ENCODE measurements around the gene CPSF6. TPM values are rescaled to one million over a fixed set of nuclear protein-coding genes. Genes with fewer than 3 reads are reported as not detected.
"Not testable (repeated sequence)": the region's sequence is repeated elsewhere in the genome, so short reads cannot be mapped to it uniquely, and the experiment has no call there.

Gene CPSF6, protein sequence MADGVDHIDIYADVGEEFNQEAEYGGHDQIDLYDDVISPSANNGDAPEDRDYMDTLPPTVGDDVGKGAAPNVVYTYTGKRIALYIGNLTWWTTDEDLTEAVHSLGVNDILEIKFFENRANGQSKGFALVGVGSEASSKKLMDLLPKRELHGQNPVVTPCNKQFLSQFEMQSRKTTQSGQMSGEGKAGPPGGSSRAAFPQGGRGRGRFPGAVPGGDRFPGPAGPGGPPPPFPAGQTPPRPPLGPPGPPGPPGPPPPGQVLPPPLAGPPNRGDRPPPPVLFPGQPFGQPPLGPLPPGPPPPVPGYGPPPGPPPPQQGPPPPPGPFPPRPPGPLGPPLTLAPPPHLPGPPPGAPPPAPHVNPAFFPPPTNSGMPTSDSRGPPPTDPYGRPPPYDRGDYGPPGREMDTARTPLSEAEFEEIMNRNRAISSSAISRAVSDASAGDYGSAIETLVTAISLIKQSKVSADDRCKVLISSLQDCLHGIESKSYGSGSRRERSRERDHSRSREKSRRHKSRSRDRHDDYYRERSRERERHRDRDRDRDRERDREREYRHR
- polyA plus RNA-seq (2012; ENCODE audit: insufficient read depth, insufficient read length, low read depth): 164 TPM

DNA sequence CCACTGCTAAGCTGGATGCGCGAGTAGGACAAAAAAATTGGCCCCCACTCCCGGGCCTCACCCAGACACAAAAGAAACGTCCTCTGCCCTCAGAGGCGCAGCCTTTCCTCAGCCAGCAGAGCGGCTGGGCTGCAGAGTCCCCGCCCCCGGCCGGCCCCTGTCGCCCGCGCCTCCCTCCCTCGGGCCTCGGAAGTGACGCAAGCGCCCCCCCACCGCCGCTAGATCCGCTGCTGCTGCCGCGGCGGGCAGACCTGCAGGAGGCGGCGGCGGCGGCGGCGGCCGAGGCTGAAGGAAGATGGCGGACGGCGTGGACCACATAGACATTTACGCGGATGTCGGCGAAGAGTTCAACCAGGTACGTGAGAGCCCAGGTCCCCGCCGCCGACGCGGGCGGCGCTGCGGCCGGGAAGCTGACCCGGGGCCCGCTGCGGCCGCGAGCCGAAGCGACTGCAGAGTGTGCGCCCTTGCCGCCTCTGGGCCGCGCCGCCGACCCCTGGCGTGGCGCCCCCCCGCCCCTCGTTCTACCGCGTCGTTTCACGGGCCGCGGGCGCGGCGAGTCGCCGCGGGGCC, at the start of gene CPSF6:
Gene CPSF6 (plus strand): TSS at position 218 of the 570 bp plus-strand sequence. CDS start 78 bp downstream, at position 296.
- H3K27me3 ChIP-seq: no peaks in the 10 kb centered on the region
- no peaks in the 10 kb centered on the region for H3K9me3 ChIP-seq
- peak; percentile 98 for DNase-seq
- H3K4me1 ChIP-seq: no peaks in the 10 kb centered on the region
- H3K4me3 ChIP-seq (ENCODE audit: low read depth, low read length): peak within 1 kb of the TSS; percentile 98
- TF ChIP-seq, protein P1, sequence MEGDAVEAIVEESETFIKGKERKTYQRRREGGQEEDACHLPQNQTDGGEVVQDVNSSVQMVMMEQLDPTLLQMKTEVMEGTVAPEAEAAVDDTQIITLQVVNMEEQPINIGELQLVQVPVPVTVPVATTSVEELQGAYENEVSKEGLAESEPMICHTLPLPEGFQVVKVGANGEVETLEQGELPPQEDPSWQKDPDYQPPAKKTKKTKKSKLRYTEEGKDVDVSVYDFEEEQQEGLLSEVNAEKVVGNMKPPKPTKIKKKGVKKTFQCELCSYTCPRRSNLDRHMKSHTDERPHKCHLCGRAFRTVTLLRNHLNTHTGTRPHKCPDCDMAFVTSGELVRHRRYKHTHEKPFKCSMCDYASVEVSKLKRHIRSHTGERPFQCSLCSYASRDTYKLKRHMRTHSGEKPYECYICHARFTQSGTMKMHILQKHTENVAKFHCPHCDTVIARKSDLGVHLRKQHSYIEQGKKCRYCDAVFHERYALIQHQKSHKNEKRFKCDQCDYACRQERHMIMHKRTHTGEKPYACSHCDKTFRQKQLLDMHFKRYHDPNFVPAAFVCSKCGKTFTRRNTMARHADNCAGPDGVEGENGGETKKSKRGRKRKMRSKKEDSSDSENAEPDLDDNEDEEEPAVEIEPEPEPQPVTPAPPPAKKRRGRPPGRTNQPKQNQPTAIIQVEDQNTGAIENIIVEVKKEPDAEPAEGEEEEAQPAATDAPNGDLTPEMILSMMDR (IDR thresholded peaks at IDR 0.05; ENCODE audit: low read depth, low read length): no peak
- peaks cover 7% of the 10 kb centered on the region for H3K36me3 ChIP-seq

DNA sequence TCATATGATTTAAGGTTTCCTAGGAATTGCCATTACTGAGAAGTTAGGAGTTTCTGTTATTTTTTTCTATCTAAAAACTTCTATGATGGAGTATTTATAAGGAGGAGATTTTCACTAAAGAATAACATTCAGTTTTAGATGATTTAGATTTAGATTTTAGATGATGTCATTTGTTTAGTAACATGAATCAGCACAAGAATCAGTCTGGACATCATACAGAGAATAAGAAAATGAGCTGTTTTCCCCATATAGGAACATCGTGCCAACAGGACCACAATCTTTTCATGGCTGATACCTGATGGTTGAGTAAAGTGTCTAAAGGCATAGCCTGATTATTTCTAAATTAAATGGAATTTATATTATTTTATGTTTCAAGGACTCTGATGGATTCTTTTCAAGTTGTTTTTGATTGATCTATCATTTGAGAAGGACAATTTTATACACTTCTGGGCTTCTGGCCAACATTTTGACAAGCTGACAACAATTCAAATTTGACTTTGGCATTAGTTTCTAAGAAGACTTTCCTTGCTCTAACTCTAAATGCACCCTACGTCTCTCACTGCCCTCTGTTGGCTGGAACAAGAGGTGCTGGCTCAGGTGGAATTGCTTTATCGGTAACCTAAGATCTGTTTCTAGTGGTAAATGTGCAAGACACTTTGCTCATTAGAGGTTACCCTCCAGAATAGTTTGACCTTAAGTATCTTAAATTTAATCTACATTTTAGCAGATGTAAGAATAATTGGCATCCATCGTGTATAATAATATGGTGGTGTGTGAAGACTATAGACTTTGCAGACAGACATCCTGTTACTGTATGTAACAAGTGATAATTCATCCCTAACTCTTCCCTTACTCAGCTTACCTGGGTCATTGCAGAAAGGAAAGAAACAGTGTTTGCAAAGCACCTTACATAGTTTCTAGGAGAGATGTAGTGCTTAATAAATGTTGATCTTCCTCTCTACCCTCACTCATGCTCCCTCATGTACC, 42.8 kb upstream of the CPSF6 start:
- H3K9me3 ChIP-seq: no peaks in the 10 kb centered on the region
- H3K4me1 ChIP-seq: no peaks in the 10 kb centered on the region
- no peak for DNase-seq
- TF ChIP-seq, protein P1 (IDR thresholded peaks at IDR 0.05; ENCODE audit: low read depth, low read length): peak; percentile 42
- no peaks in the 10 kb centered on the region for H3K36me3 ChIP-seq
- H3K27me3 ChIP-seq: no peaks in the 10 kb centered on the region
- no peak overlapping the region for H3K4me3 ChIP-seq (ENCODE audit: low read depth, low read length)

DNA sequence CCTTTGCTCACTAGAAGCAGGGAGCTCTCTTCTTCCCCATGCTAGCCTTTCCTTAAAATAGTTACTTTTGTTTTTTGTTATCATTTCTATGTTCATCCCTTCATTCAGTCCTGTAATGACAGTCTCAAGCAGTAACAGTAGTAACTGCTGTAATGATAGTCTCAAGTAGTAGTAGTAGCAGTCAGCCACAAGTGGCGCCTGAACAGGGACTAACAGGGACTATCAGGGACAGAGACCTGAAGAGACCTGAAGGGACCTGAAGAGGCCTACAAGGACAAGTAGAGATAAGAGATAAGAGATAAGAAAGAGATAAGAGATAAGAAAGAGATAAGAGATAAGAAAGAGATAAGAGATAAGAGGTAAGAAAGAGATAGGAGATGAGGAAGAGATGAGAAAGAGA, 39.4 kb upstream of the CPSF6 start:
- not testable (repeated sequence) for H3K4me3 ChIP-seq (ENCODE audit: low read depth, low read length); H3K27me3 ChIP-seq; H3K9me3 ChIP-seq; H3K4me1 ChIP-seq; H3K36me3 ChIP-seq; DNase-seq

DNA sequence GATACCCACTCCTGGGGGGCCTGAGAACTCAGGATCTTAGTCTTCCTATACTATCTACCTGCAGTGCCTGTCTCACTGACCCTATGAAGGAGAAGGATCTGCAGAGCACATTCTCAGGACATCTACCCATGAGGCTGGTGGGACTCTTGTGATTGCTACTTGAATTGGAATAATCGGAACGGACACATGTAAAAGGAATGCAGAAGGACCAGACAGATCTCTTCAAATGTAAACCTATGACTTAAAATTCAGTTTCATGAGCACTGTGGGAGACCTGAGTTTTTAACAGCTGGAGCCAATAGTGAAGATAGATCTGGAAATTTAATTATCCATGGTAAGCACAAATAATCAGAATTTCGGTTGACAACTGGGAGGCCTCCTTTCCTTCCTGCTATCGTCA, 35.2 kb upstream of the CPSF6 start:
- H3K36me3 ChIP-seq: no peaks in the 10 kb centered on the region
- no peak for DNase-seq
- H3K4me1 ChIP-seq: no peaks in the 10 kb centered on the region
- no peaks in the 10 kb centered on the region for H3K9me3 ChIP-seq
- TF ChIP-seq, protein P1 (IDR thresholded peaks at IDR 0.05; ENCODE audit: low read depth, low read length): no peak
- H3K4me3 ChIP-seq (ENCODE audit: low read depth, low read length): no peak overlapping the region
- no peaks in the 10 kb centered on the region for H3K27me3 ChIP-seq

DNA sequence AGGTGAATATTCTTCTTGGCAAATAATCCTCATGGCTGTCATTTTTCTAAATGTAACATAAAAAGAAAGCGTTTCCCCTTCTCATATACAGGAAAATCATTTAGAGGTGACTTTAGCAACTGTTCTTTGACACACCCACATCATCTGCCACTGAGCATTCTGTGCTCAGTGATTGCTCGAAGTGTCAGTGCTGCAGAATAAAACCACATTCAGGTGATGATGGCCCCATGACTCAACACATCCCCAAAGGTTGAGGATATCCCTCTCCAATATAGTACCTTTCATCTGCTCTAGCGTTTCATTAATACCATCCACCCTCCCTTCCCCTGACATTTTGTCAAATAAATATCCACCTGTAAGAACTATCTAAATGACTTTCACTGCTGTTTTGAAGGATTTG, 28.7 kb upstream of the CPSF6 start:
- Histone ChIP-seq H3K4me1 (no peaks in the 10 kb centered on the region), H3K4me3 (ENCODE audit: low read depth, low read length) (no peak overlapping the region), H3K36me3 (no peaks in the 10 kb centered on the region), H3K9me3 (no peaks in the 10 kb centered on the region), H3K27me3 (no peaks in the 10 kb centered on the region)
- no peak for DNase-seq
- TF ChIP-seq, protein P1 (IDR thresholded peaks at IDR 0.05; ENCODE audit: low read depth, low read length): no peak

DNA sequence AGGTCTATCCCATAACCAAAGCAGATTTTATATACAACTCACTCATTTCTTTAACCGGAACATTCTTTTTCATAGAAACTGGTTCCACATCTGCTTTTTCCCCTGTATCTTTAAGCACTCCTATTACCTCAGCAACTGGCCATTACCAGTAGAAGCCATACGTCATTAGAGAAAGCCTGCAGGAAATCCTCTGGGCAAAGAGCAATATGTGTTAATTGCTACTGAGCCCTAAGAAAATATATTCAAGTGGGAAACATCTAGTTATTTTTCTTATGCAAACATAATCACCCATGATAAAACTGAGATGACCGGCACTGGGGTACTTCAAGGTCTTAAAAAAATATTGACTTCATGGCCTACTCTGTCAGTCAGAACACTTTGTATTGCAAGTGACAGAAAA, 28.2 kb upstream of the CPSF6 start:
- no peaks in the 10 kb centered on the region for H3K27me3 ChIP-seq
- H3K9me3 ChIP-seq: no peaks in the 10 kb centered on the region
- no peaks in the 10 kb centered on the region for H3K4me1 ChIP-seq
- H3K4me3 ChIP-seq (ENCODE audit: low read depth, low read length): no peak overlapping the region
- no peak for DNase-seq
- H3K36me3 ChIP-seq: no peaks in the 10 kb centered on the region
- TF ChIP-seq, protein P1 (IDR thresholded peaks at IDR 0.05; ENCODE audit: low read depth, low read length): no peak
